Spleen (tissue), 7 donors: Measurements from ENCODE around the gene ADARB1.

ENCODE experiments used
- CTCF ChIP-seq, 11 experiments: fragments of 200-600 bp in 7 of 11; fragments of 450-650 bp in 4 of 11; sonication (generic) in 4 of 11; IDR thresholded peaks in 8 of 11; conservative IDR thresholded peaks in 3 of 11; 1 replicate in 7 of 11; 2 replicates in 4 of 11; pipeline versions ENCODE4 v1.4.0 to v1.8.0; 2016 to 2021; ENCODE audit warnings: antibody characterized with exemption in 11 of 11, inconsistent platforms in 4 of 11, mild to moderate bottlenecking in 1 of 11
- POLR2A ChIP-seq, 3 donors: fragments of 450-650 bp; IDR thresholded peaks; one replicate each; pipeline ENCODE4 v1.5.1; 2017; ENCODE audit warnings: antibody characterized with exemption in 3 of 3, mild to moderate bottlenecking in 1 of 3
- POLR2AphosphoS5 ChIP-seq, 3 donors: sonication (generic); formaldehyde crosslinking; IDR thresholded peaks; one replicate each; pipeline ENCODE4 v1.5.1; 2017; ENCODE audit warnings: antibody characterized with exemption in 3 of 3
- donor health status: DM: no; HTN: no; CAD: no; lungs with moderate emphysema.
- donor health status: DM: no; HTN: no; CAD: no.
- donor health status: DM: no; HTN: no; CAD: no.

DNA sequence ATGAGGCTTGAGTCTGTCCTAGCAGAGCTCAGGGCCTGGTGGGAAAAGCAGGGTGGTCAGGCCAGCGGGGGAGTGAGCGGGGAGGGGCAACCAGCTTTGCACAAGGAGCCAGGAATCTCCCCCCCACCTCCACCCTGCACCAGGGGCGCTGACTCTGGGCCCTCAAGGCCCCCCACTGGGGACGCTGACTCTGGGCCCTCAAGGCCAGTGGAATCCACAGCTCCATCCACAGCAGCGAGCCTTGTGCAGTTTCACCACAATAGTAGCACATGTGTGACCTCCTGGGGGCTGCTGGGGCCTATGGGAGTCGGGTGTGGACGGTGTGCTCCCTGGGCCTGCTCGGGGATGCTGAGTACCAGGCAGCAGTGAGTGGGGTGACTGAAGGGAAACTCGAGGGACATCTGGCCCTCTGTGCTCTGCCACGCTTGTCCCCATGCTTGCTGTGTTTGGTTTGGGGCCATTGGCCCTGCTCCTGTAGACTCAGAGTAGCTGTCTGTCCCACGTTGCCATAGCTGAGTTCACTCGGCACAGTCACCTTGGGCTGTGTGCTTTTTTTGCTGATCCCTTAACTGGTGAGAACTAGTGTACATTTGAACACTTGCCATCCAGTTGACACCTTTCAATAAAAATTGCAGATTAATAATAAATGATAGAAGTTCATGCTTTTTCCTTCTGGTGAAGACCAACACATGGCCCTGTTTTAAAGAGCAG lies 89.2 kb downstream of the ADARB1 start:
- TF ChIP-seq POLR2A (IDR thresholded peaks at IDR 0.05): no peak
- no peak for TF ChIP-seq CTCF (IDR thresholded peaks at IDR 0.05 in 8 of 11, conservative IDR thresholded peaks at IDR 0.05 in 3 of 11)
- TF ChIP-seq POLR2AphosphoS5 (IDR thresholded peaks at IDR 0.05): no peak
